Measurements from ENCODE around the gene ZBTB46. TPM values are rescaled to one million over a fixed set of nuclear protein-coding genes. Genes with fewer than 3 reads are reported as not detected.
"Not testable (repeated sequence)": the region's sequence is repeated elsewhere in the genome, so short reads cannot be mapped to it uniquely, and the experiment has no call there.

Gene ZBTB46
- total RNA-seq, 2 donors from 2014 or later, result 2.1 to 3.2 TPM

DNA sequence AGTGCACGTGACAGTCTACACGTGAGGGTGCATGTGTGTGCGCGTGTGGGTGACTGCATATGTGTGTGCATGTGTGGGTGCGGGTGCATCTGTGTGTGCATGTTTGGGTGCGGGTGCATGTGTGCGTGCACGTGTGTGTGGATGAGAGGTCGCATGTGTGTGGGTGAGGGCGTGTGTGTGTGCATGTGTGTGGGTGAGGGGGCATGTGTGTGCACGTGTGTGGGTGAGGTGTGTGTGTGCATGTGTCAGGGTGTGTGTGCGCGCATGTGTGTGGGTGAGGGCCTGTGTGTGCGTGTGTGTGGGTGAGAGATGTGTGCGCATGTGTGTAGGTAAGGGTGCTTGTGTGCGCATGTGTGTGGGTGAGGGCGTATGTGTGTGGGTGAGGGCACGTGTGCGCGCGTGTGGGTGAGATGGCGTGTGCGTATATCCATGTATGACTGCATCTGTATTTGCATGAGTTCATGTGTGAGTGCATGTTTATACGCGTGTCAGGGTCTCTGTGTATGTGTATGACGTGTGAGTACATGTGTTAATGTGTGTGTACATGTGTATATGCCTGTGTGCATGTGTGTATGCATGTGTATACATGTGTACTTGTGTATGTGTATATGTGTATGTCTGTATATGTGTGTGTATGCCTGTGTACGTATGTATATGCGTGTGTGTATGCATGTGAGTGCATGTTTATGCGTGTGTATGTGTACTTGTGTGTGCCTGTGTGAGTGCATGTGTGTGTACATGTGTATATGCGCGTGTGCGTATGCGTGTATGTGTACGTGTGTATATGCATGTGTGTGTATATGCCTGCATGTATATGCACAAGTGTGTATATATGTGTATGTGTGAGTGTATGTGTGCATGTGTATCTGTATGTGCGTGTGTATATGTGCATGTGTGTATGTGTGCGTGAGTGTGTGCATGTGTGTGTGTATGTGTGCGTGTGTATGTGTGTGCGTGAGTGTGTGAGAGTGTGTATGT lies 98.7 kb downstream of the ZBTB46 start:
- H3K27me3 ChIP-seq, result no peaks in the 10 kb centered on the region
- peaks cover 7% of the 10 kb centered on the region for H3K36me3 ChIP-seq
- H3K4me3 ChIP-seq, result no peak overlapping the region
- peaks cover 6% of the 10 kb centered on the region for H3K4me1 ChIP-seq
- intact Hi-C loops (cut with DNase I), result no loop called here
- no peak for DNase-seq
- no peaks in the 10 kb centered on the region for H3K9me3 ChIP-seq
- H3K27ac ChIP-seq, result no peak overlapping the region
- TF ChIP-seq, protein P1, sequence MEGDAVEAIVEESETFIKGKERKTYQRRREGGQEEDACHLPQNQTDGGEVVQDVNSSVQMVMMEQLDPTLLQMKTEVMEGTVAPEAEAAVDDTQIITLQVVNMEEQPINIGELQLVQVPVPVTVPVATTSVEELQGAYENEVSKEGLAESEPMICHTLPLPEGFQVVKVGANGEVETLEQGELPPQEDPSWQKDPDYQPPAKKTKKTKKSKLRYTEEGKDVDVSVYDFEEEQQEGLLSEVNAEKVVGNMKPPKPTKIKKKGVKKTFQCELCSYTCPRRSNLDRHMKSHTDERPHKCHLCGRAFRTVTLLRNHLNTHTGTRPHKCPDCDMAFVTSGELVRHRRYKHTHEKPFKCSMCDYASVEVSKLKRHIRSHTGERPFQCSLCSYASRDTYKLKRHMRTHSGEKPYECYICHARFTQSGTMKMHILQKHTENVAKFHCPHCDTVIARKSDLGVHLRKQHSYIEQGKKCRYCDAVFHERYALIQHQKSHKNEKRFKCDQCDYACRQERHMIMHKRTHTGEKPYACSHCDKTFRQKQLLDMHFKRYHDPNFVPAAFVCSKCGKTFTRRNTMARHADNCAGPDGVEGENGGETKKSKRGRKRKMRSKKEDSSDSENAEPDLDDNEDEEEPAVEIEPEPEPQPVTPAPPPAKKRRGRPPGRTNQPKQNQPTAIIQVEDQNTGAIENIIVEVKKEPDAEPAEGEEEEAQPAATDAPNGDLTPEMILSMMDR (IDR thresholded peaks at IDR 0.05), result no peak
- no peak overlapping the region for H3K9ac ChIP-seq (ENCODE audit: low read depth in 2 of 2, low read length in 2 of 2)

DNA sequence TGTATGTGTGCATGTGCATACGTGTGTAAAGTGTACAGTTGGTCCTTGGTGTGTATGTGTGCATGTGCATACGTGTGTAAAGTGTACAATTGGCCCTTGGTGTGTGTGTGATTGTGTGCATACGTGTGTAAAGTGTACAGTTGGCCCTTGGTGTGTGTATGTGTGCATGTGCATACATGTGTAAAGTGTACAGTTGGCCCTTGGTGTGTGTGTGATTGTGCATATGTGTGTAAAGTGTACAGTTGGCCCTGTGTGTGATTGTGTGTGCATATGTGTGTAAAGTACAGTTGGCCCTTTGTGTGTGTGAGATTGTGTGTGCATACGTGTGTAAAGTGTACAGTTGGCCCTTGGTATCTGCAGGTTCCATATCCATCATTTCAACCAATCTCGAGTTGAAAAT lies 99.7 kb downstream of the ZBTB46 start:
- H3K27me3 ChIP-seq, result no peaks in the 10 kb centered on the region
- no peak for DNase-seq
- H3K4me3 ChIP-seq, result no peak overlapping the region
- H3K27ac ChIP-seq, result no peak overlapping the region
- no peaks in the 10 kb centered on the region for H3K9me3 ChIP-seq
- intact Hi-C loops (cut with DNase I), result no loop called here
- H3K4me1 ChIP-seq, result no peaks in the 10 kb centered on the region
- H3K36me3 ChIP-seq, result peaks cover 7% of the 10 kb centered on the region
- no peak overlapping the region for H3K9ac ChIP-seq (ENCODE audit: low read depth in 2 of 2, low read length in 2 of 2)
- TF ChIP-seq, protein P1 (IDR thresholded peaks at IDR 0.05), result no peak

DNA sequence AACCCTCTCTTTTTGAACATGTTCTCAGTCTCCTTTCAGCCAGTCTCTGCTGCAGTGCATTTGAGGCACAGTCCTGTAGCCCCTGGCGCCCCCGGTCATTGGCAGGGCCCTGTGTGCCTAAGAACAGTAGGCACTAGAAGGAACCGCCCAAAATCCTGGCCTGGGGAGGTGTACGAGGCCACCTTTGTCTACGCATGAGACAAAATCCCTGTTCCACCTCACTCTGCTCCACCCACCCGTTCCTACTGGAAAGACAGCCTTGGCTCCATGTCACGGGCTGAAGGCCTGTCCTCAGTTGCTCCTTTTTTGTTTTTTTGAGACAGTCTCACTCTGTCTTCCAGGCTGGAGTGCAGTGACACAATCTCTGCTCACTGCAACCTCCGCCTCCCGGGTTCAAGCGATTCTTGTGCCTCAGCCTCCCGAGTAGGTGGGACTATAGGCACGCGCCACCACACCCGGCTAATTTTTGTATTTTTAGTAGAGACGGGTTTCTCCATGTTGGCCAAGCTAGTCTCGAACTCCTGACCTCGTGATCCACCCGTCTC lies 100.8 kb downstream of the ZBTB46 start:
- H3K4me1 ChIP-seq; H3K27me3 ChIP-seq; H3K27ac ChIP-seq; H3K9me3 ChIP-seq; DNase-seq; H3K4me3 ChIP-seq; H3K9ac ChIP-seq (ENCODE audit: low read depth in 2 of 2, low read length in 2 of 2); H3K36me3 ChIP-seq; intact Hi-C loops (cut with DNase I): not testable (repeated sequence)

DNA sequence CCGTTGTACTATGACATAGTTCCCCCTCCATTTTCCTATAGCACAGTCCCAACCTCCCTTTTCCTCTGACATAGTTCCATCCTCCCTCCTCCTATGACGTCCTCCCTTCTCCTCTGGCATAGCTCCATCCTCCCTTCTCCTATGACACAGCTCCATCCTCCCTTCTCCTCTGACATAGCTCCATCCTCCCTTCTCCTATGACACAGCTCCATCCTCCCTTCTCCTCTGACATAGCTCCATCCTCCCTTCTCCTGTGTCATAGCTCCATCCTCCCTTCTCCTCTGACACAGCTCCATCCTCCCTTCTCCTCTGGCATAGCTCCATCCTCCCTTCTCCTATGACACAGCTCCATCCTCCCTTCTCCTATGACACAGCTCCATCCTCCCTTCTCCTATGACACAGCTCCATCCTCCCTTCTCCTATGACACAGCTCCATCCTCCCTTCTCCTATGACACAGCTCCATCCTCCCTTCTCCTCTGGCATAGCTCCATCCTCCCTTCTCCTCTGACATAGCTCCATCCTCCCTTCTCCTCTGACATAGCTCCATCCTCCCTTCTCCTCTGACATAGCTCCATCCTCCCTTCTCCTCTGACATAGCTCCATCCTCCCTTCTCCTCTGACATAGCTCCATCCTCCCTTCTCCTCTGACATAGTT lies 108.0 kb downstream of the ZBTB46 start:
- H3K27ac ChIP-seq; H3K4me3 ChIP-seq; H3K4me1 ChIP-seq; H3K9me3 ChIP-seq; intact Hi-C loops (cut with DNase I); H3K9ac ChIP-seq (ENCODE audit: low read depth in 2 of 2, low read length in 2 of 2); DNase-seq; H3K27me3 ChIP-seq; H3K36me3 ChIP-seq: not testable (repeated sequence)

DNA sequence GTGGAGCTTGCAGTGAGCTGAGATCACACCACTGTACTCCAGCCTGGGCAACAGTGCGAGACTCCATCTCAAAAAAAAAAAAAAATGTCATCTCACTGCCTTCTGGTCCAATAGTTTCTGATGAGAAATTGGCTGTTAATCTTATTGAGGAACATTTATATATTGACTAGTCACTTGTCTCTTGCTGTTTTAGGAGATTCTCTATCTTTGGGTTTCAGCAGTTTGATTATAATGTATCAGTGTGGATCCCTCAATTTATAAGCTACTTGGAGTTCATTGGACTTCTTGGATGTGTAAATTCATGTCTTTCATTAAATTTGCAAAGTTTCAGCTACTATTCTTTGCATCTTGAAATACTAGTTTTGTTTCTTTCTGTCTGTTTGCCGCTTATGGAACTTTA lies 112.1 kb downstream of the ZBTB46 start:
- TF ChIP-seq, protein P1 (IDR thresholded peaks at IDR 0.05), result no peak
- Histone ChIP-seq H3K27ac (no peak overlapping the region), H3K9me3 (no peaks in the 10 kb centered on the region), H3K27me3 (no peaks in the 10 kb centered on the region), H3K4me3 (no peak overlapping the region), H3K4me1 (no peaks in the 10 kb centered on the region), H3K36me3 (no peaks in the 10 kb centered on the region), H3K9ac (ENCODE audit: low read depth in 2 of 2, low read length in 2 of 2) (no peak overlapping the region)
- intact Hi-C loops (cut with DNase I), result no loop called here
- no peak for DNase-seq

DNA sequence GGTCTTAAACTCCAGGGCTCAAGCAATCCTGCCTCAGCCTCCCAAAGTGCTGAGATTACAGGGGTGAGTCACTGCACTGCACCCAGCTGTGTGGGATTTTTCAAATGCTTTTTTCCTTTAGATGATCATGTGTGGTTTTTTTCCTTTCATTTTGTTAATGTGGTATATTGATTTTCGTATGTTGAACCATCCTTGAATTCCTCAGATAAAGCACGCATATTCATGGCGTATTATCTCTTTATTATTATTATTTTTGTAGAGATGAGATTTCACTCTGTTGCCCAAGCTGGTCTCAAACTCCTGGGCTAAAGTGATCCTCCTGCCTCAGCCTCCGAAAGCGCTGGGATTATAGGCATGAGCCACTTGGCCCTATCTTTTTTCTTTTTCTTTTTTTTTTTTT lies 116.2 kb downstream of the ZBTB46 start:
- no peak overlapping the region for H3K9ac ChIP-seq (ENCODE audit: low read depth in 2 of 2, low read length in 2 of 2)
- intact Hi-C loops (cut with DNase I), result no loop called here
- H3K36me3 ChIP-seq, result no peaks in the 10 kb centered on the region
- H3K4me3 ChIP-seq, result no peak overlapping the region
- H3K27ac ChIP-seq, result no peak overlapping the region
- H3K4me1 ChIP-seq, result no peaks in the 10 kb centered on the region
- TF ChIP-seq, protein P1 (IDR thresholded peaks at IDR 0.05), result no peak
- no peaks in the 10 kb centered on the region for H3K9me3 ChIP-seq
- no peak for DNase-seq
- H3K27me3 ChIP-seq, result no peaks in the 10 kb centered on the region

All from colonic mucosa (tissue), 4 donors.